Endometrial microvascular endothelial cells (primary cell): ENCODE results near the gene MN1. TPM values are rescaled to one million over a fixed set of nuclear protein-coding genes. Genes with fewer than 3 reads are reported as not detected.

Experiments
- in situ Hi-C: cut with HindIII; loops from 2 replicates; pipeline ENCODE4 v1.10.0; 2017; ENCODE audit warnings: low sequenced_read_pairs, low pct_unique_long_range_greater_than_20kb; ENCODE audit errors: inconsistent ontology term
- total RNA-seq: library from RNA; depleted of rRNA; stranded (reverse); fragments of >200 nt; gene quantifications from one replicate; pipeline ENCODE4 v1.2.3, GENCODE V29; 2015; ENCODE audit errors: inconsistent ontology term

Gene MN1
- 0.93 TPM for total RNA-seq

DNA sequence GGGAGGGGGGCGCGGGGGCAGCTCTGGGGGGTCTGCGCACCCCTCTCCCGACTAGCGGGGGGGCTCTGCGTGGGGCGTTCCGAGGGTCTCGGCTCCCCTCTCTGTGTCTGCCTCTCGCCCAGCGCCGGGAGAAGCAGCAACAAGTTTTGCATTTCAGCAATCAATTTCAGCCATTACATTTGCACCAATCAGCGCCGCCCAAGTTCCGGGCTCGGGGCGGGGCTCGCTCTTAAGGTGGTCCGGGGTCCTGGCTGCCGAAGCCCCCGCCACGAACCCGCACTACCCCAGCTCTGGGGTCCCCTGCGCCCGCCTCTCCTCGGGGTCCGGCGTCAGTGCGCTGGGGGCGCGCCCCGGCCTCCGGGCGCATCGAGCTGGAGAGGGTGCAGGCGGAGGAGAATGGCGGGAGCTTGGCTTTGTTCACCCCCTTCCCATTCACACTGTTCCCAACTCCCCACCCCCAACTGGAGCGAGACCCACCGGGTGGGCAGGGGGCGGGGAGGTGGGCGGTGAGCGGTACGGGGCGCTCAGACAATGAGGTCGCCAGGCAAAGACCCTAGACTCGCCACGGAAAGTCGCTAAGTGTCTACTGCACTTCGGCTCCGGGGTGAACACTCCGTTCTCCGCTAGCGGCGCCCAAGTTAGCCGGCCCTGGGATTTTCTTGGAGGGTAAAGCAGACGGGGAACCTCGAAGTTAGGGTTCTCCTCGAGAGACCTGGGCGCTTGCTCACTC lies at the start of gene MN1:
MN1 (minus strand) TSS at position 141 of the 730 bp plus-strand sequence. CDS start 1,213 bp downstream, outside the sequence.
- in situ Hi-C loops, result no loop called here

DNA sequence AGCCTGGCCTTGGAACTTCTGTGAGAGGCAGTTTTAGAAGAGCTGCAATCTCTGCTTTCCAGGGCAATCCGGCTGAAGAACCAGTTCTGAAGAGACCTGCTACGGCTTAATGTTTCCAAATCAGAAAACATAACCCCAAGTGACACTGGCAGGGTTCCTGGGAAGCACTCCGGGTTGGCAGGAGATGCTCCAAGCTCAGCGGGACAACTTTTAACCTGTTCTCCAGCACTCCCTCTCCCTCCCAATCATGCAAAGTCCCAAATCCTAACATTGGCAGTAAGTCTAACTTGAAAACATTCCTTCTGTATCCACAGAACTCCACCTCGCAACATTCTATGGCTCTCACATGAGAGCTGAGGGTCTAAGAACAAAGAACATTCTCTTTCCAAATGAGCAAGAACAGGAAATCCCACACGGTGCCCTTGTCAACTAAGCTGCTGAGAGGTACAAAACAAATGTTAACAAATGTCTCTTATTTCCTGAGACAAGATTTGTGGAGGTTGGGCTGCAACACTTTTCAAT lies 48.5 kb upstream of the MN1 start:
- in situ Hi-C loops, result no loop called here

DNA sequence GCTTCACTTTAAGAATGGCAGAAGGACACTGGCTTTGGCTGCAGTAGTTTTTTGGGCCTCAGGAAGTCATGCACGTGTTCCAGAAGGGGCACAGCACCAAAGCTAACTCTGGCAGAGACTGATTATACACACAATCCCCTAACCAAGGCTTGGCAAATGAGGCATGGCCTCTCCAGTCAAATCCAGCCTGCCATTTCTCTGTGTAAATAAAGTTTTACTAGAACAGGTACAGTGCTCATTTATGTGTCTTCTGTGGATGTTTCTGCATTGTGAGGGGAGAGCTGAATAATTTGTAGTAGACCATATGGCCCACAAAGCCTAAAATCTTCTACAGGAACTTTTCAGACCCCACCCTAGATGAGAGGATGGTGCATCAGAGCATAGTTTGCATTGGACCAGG lies 46.4 kb upstream of the MN1 start:
- in situ Hi-C loops, result no loop called here

DNA sequence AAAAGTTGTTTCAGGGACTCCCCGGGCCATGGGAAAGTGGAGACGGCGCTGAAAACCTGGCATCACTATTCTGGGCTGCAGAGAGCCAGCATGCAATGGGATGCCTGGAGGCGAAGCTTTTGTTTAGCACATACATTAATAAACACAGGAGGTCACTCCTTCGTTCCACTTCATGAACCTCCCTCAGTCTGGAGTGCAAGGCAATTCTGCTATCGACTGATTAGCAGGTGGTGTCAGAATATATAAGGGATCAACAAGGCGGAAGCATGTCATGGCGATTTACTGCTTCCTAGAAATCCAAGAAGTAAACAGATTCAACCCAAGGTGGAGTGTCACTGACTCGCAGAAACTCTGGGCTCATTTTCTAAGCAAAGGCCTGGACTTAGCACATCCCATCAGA lies 45.4 kb upstream of the MN1 start:
- in situ Hi-C loops, result no loop called here

DNA sequence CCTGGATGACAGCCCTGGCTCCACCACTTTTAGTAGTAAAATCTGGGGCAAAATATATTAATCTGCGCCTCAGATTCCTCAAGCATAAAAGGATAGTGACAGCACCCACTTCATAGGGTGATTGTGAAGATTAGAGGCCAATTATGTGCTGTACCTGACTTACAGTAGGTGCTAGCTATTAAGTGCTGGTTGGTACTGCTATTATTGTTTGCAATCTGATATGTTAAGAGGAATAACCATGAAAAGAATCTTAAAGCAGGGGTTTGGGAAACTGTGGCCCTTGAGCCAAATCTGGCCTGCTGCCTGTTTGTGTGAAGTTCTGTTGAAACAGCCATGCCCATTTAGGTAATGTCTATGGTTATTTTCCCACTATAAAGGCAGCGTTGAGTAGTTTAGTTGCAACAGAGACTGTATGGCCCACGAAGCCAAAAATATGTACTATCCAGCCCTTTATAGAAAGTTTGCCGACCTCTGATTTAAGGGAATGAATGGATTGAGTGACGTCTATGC lies 44.7 kb upstream of the MN1 start:
- in situ Hi-C loops, result no loop called here

DNA sequence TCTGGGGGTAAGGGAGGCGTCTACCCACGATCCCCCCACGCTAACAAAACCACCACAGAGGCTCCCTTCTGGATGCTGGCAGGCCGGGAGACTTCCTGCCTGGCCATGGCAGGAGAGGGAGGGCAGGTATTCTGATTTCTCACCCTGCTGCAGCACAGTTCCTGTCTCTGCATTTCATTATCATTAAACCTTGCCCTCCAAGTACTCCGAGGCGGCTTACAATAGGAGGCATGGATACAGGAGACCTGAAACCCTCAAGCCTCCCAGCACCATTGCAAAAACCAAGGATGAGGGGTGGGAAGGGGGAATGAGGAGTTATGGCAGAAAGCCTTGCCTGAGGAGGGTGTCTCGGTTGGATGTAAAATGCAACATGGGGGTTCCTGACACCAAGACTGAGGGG lies 44.1 kb upstream of the MN1 start:
- in situ Hi-C loops, result no loop called here

DNA sequence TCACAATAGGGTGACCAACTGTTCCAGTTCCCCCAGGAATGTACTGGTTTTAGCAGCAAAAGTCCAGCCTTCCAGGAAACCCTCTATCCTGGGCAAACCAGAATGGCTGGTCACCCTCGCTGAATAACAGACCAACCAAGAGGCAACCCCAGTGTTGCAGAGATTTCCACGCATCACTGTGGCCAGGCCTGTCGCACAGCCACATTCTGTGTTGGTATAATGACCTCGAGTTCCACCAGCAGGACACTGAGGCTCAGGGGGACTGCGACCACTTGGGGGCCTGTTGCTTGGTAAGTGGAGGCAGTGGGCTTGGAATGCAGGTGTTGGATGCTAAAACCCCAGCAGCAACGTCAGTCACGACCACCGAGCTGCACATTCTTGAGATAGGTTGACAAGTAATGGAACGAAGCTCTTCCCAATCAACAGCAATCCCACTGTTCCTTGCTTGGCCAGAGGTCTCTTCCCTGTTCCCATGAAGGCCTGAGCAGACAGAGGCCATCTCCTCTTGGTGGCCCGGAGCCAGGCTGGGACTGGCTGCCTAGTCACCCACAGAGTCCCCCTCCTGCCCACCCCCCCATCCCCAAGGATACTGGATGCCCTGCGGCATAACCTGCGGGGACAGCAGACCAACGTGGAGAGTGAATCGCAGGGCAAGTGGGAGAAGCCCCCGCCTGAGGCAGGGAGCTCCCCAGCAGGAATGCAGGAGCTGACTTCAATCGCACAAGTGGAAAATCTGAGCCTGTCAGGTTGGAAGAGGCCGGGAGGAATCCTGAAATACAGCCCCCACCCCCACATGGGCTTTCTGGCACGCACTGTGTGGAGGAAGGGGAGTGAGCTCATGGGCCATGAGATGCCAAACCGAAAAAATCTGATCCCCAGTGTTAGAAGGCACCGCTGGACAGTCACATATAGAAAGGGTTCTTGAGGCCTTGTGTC lies 43.4 kb upstream of the MN1 start:
- in situ Hi-C loops, result no loop called here

DNA sequence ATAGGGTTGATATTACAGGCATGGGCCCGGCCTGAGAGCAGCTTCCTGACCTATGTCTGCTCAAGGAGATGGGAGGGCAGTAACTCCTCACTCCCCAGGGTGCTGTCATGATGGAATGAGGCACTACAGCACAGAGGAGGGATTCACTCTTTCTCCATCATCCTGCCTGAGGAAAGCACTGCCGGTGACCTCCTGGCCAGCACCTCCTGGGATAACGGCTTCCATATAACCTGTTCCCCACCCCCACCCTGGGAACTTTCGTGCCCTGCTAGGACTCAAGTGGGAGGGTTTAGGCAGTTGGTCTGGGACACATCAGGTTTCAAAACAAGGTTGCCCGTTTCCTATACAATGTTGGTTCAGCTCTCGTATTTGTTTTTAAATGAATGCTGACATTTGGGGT lies 42.7 kb upstream of the MN1 start:
- in situ Hi-C loops, result no loop called here

DNA sequence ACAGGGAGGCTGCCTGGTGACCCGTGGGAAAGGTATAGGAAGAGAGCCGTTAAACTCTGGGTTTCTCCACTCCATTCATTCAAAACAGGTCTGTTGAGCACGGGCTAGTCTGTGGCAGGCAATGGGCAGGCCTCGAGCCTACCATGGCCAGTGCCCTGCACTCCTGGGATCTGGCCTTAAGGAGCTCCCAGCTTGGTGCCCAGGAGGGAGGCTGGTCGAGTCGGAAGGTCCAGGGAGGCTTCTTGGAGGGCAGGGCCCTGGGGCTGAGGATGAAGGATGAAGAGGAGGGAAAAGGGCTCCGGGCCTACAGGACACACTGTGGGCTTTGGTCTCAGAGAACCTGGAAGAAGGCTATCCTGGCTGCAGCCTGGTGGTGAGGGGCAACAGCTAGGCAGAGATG lies 41.9 kb upstream of the MN1 start:
- in situ Hi-C loops, result no loop called here

DNA sequence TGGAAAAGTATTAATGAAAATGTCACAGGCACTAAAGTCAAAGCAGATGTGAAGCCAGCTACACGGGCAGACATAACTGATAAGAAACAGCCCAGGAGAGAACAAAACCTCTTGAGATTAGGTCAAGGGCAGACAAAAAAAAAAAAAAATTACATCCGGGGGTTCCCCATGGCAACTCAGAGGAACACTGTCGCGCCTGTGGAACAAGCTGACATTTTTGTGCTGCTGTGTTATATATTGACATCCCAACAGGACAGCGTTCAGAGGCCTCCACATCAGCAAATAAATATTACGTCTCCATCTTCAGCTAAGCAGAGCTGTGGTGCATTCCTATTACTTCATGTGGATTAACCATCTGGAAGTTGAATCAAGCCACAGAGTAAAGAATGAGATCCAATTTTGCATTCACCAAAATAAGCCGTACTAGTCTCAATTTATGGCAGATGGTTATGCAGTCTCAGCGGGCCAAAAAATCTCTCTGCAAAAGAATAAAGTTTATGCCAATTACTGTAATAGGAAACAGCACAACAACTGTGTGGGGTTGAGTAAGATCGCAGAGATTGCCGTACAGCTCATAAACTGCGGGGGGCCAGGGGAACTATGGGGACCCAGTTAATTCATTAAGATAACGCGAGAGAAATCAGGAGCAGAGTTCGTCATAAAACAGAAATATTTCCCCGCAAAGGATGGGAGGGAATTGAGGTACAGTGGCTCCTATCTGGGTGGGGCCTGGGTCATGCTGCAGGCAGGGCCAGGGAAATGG lies 41.3 kb upstream of the MN1 start:
- in situ Hi-C loops, result no loop called here

DNA sequence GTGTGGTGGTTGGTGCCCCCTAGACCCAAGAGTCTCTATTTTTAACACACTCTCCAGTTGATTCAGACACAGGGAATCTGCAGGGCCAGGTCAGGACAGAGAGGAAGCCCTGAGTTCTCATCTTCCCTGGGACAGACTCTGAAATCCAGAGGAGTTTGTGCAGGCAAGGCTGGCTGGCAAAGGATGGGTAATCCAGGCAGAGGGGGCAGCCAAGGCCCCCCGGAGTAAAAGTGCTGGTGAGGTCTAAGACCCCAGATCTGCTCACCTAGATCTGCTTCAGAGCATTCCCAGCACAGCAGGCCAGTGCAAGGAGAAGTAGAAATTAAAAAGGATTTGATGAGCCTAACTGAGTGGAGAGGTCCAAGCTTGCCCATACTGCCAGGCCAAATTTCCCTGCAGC lies 40.6 kb upstream of the MN1 start:
- in situ Hi-C loops, result no loop called here

DNA sequence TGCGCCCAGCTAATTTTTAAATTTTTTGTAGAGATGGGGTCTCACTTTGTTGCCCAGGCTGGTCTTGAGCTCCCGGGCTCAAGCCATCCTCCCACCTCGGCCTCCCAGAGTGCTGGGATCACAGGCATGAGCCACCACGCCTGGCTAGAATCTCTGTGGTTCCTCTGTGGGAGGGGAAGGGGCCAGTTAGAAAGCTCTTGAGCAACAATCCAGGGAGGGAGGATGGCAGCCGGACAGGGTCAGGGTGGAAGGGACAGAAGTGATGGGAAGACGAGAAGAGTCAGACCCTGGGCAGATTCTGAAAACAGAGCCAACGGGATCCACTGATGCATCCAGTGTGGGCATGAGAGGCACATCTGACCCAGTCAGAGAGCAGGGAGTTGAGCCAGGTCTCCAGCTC lies 38.9 kb upstream of the MN1 start:
- in situ Hi-C loops, result no loop called here

DNA sequence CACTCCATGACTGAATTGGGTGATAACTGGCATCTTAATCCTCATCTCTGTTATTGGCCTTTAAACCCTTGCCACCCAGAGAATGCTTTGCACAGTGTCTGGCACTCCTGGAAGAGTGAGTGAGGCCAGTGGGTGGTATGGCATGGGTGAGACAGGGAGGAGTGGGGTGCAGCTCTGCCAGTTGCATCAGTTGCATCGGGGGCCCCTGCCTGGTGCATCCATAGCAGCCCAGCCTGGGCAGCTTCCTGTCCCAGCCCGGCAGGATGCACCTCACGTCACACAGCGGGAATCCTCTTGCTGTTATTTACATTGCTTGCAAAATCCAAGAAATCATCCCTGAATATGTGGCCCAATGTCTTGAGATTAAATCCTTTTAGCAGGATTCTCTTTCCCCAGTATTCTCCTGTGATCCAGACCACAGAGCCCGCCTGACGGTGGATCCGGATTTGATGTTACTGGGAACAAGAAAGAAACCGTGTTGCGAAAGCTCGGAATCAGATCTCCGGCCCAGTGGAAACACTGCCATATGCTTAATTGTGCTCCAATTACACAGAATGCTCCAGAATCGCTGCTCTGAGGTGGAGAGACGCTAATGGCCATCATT lies 37.6 kb upstream of the MN1 start:
- in situ Hi-C loops, result no loop called here

DNA sequence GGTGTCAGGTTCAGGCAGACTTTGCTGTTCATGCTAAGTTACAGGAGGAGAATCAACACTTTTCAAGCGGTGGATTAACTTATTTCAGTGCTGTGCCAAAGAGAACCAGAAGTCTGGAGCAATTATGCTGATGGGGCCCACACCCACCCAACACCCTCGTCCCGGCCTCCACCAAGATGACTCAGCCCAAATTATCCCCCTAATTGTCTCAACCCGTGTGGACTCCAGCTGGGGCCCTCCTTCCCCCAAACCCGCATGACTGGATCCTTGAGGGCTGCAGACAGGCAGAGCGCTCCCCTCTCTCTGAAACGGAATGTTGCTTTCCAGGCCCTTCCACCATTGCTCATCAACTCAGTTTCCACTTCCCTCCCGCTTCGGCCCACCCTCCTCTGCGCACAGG lies 34.6 kb upstream of the MN1 start:
- in situ Hi-C loops, result no loop called here

DNA sequence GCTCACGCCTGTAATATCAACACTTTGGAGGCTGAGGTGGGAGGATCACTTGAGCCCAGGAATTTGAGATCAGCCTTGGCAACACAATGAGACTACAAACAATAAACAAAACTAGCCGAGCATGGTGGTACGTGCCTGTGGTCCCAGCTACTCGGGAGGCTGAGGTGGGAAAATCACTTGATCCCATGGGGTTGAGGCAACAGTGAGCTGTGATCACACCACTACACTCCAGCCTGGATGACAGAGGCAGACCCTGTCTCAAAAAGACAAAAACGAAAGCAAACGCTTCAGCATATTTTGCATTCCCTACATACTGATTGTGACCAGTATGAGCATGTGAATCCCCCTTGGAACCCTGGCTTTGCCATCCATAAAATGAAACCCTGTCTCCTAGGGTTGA lies 33.9 kb upstream of the MN1 start:
- in situ Hi-C loops, result no loop called here

DNA sequence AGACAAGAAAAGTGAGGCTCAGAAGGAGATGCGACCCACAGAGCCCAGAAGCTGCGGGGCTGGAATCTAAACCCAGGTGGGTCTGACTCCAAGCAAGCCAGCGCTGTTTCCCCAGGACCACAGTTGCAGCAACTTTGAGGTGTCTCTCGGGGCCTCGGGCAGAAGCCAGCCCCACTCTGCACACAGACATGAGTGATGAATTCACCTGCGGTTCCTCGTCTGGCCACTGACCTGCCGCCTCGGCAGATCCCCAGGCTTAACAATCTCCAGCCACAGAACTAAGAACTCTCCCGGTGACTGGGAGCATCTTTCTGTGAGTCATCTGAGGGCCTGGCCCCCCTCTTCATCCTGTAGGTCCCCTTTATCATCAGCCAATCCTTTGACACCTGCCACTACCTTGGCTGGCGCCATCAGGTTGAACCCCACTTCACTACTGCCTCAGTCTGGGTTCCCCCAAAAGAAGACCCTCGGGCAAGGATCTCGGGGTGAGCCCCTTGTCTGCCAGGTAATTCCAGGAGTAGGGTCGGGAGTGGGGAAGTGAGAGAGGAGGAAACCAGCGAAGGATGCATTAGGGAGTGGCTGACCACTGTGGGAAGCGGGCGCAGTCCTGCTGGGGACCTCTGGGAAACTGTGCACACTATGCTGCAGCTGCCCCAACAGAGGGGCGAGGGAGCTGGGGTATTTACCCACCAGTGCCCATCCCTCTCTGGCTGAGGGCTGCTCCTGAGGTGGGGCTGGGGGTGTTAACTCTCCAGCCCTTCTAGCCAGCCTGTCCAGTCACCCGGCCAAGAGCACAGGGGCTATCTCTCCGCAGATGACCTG lies 33.0 kb upstream of the MN1 start:
- in situ Hi-C loops, result no loop called here

DNA sequence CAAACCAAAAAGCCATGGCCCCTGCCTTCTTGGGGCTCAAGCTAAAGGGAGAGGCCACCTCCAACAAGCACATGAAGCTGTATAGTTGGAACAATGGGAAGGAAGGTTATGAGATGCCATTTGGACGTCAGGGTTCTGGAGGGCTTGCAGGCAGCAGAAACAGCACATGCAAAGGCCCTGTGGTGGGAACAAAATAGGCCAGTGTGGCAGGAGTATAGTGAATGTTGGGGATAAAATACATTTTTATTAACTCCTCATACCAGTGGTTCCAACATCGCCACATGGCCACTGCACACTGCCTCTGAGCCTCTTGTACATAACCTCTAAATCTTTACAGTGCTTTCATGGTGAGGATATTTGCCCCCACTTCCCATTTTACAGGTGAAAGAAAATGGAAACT lies 32.2 kb upstream of the MN1 start:
- in situ Hi-C loops, result no loop called here

DNA sequence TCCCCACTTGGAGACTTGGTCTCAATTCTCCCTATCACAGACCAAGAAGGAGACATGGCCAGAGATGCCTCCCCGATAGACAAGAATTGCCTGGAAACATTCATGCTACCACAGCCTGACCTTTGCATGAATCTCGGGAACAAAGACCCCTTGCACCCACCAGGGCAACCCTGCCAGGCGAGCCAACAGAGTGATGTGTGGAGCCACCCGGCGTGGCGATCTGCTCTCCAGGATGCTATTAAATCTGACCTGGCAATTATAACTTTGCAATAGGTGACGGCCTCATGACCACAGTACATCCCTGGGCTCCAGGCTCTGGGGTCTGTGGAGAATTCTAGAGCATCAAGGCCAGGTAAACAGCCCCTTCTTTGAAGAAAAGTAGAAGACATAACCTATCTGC lies 31.1 kb upstream of the MN1 start:
- in situ Hi-C loops, result no loop called here
